NAMALWA (cell line): Measurements from ENCODE around the gene ARHGAP32.
"Not testable (repeated sequence)": the region's sequence is repeated elsewhere in the genome, so short reads cannot be mapped to it uniquely, and the experiment has no call there.

Experiments used
- DNase-seq: peaks from one replicate; pipeline ENCODE4 v3.0.0-alpha.2; 2015; ENCODE audit warnings: low spot score

ARHGAP32 gene

GRCh38 chr11:128931066-128931465 is 261.1 kb downstream of the ARHGAP32 start:
- no peak for DNase-seq

GRCh38 chr11:128929991-128930390 is 262.1 kb downstream of the ARHGAP32 start:
- DNase-seq, result no peak

GRCh38 chr11:128929468-128929867 is 262.7 kb downstream of the ARHGAP32 start:
- DNase-seq, result no peak

GRCh38 chr11:128928400-128928799 is 263.7 kb downstream of the ARHGAP32 start:
- DNase-seq, result peak; percentile 72

- no peak for DNase-seq
These were observed 264.3 kb downstream of the ARHGAP32 start for GRCh38 chr11:128927683-128928336.

- no peak for DNase-seq
These were observed 265.0 kb downstream of the ARHGAP32 start for GRCh38 chr11:128927108-128927461.

- DNase-seq, result no peak
These were observed 265.6 kb downstream of the ARHGAP32 start for GRCh38 chr11:128926437-128927107.

GRCh38 chr11:128926000-128926399 is 266.1 kb downstream of the ARHGAP32 start:
- no peak for DNase-seq

GRCh38 chr11:128925250-128925600 is 266.9 kb downstream of the ARHGAP32 start:
- no peak for DNase-seq

GRCh38 chr11:128924510-128925249 is 267.4 kb downstream of the ARHGAP32 start:
- DNase-seq, result no peak

GRCh38 chr11:128924104-128924503 is 268.0 kb downstream of the ARHGAP32 start:
- DNase-seq, result no peak

- no peak for DNase-seq
These were observed 270.3 kb downstream of the ARHGAP32 start for GRCh38 chr11:128921793-128922192.

- DNase-seq, result no peak
These were observed 271.5 kb downstream of the ARHGAP32 start for GRCh38 chr11:128920666-128921065.

- not testable (repeated sequence) for DNase-seq
These were observed 272.5 kb downstream of the ARHGAP32 start for GRCh38 chr11:128919635-128920034.

- DNase-seq, result no peak
These were observed 272.9 kb downstream of the ARHGAP32 start for GRCh38 chr11:128919216-128919615.

- no peak for DNase-seq
These were observed 274.9 kb downstream of the ARHGAP32 start for GRCh38 chr11:128917144-128917724.

GRCh38 chr11:128916681-128917080 is 275.4 kb downstream of the ARHGAP32 start:
- no peak for DNase-seq

- no peak for DNase-seq
These were observed 276.0 kb downstream of the ARHGAP32 start for GRCh38 chr11:128916037-128916572.

- DNase-seq, result no peak
These were observed 277.0 kb downstream of the ARHGAP32 start for GRCh38 chr11:128915149-128915521.
